ENCODE data around the gene SPINT3. TPM values are rescaled to one million over a fixed set of nuclear protein-coding genes. Genes with fewer than 3 reads are reported as not detected.

The SPINT3 gene
- total RNA-seq, 1 donor from 2014 or later = not detected

DNA sequence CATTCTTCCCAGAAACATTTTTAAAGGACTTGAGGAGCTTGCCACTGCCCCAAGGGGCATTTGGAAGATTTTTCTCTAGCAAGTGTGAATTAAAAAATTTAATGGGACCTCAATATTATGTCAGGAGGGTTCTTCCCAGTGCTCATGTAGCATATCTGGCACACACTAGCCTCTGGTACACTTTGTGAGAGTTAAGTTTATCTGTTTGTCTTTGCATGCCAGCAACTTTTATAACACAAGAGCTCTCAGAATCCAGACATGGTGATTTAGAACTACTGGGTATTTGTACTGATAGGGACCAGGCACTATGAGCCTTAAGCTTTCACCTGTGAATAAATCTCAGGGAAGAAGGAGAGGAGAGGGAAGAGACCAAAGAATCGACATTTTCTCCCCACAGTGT is 12.9 kb downstream of the SPINT3 start:
- no peaks in the 10 kb centered on the region for H3K9me3 ChIP-seq
- H3K4me1 ChIP-seq = no peaks in the 10 kb centered on the region
- DNase-seq (no peak), ATAC-seq (no peak)
- H3K27ac ChIP-seq = no peak overlapping the region
- no peaks in the 10 kb centered on the region for H3K36me3 ChIP-seq
- H3K4me3 ChIP-seq = no peak overlapping the region
- TF ChIP-seq, protein P1, sequence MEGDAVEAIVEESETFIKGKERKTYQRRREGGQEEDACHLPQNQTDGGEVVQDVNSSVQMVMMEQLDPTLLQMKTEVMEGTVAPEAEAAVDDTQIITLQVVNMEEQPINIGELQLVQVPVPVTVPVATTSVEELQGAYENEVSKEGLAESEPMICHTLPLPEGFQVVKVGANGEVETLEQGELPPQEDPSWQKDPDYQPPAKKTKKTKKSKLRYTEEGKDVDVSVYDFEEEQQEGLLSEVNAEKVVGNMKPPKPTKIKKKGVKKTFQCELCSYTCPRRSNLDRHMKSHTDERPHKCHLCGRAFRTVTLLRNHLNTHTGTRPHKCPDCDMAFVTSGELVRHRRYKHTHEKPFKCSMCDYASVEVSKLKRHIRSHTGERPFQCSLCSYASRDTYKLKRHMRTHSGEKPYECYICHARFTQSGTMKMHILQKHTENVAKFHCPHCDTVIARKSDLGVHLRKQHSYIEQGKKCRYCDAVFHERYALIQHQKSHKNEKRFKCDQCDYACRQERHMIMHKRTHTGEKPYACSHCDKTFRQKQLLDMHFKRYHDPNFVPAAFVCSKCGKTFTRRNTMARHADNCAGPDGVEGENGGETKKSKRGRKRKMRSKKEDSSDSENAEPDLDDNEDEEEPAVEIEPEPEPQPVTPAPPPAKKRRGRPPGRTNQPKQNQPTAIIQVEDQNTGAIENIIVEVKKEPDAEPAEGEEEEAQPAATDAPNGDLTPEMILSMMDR (IDR thresholded peaks at IDR 0.05) = no peak
- no peaks in the 10 kb centered on the region for H3K27me3 ChIP-seq
- intact Hi-C loops (cut with DNase I) = no loop called here

DNA sequence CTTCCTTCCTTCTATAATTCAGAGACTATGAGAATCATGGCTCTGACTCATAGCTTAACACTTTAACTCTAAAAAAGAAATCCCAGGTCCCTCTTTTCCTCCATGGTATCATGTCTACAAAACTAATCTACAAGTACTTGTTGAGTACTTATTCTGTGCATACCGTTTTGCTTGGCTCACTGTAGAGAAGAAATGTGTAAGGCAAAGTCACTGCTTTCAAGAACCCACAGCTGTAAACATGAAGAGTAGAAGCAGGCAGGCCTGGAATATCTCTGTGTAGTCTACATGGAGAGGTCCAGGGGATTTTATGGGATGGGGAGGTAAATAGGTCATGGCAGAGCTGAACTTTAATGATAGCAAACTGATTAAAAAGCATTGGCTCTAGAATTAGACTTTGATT is 13.8 kb downstream of the SPINT3 start:
- Histone ChIP-seq H3K4me3 (no peak overlapping the region), H3K36me3 (no peaks in the 10 kb centered on the region), H3K9me3 (no peaks in the 10 kb centered on the region), H3K27ac (no peak overlapping the region), H3K4me1 (no peaks in the 10 kb centered on the region), H3K27me3 (no peaks in the 10 kb centered on the region)
- no peak for DNase-seq
- intact Hi-C loops (cut with DNase I) = no loop called here
- TF ChIP-seq, protein P1 (IDR thresholded peaks at IDR 0.05) = no peak
- peak; percentile 80 for ATAC-seq

DNA sequence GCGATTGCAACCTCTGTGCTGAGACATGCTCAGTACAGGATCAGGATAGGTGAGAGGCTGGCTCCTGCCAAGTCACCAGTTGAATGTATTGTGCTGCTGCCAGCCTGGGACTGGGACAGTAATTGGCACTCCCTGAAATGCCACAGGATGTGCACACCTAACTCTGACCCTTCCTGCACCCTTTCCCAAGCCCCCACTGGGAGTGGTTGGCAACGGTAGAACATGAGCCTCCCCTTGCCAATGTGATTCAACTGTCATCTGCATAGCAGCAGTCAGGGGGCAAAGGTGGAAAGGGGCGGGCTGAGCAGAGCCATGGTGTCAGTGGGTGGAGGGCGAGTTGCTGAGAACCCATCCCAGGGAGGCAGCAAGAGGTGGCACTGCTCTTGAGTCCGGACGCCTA is 15.4 kb downstream of the SPINT3 start:
- Histone ChIP-seq H3K27me3 (no peaks in the 10 kb centered on the region), H3K4me3 (no peak overlapping the region), H3K9me3 (no peaks in the 10 kb centered on the region), H3K36me3 (no peaks in the 10 kb centered on the region), H3K4me1 (no peaks in the 10 kb centered on the region), H3K27ac (no peak overlapping the region)
- DNase-seq (peak; percentile 40), ATAC-seq (peak; percentile 21)
- intact Hi-C loops (cut with DNase I) = no loop called here
- TF ChIP-seq, protein P1 (IDR thresholded peaks at IDR 0.05) = no peak

DNA sequence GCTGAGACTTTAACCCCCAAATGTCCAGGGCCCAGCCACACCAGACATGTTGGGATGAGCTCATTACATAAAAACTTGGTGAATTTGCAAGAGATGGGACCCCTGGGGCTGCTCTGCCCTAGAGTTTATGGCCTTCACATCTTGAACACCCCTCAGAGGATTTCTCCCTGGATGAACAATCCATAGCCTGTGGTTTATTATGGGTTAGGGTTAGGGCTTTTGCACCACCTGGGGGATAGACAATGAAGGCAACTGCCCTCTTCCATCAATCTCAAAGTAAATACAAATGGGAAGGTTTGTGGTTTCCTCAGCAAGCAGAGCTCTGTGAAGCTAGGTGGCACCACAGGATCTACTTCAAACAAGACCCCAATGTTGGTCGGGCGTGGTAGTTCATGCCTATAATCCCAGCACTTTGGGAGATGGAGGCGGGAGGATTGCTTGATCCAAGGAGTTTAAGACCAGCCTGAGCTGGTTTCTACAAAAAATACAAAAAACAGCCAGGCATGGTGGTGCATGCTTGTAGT is 17.4 kb downstream of the SPINT3 start:
- H3K9me3 ChIP-seq = no peaks in the 10 kb centered on the region
- intact Hi-C loops (cut with DNase I) = no loop called here
- ATAC-seq (no peak), DNase-seq (no peak)
- no peak overlapping the region for H3K27ac ChIP-seq
- H3K4me1 ChIP-seq = no peaks in the 10 kb centered on the region
- TF ChIP-seq, protein P1 (IDR thresholded peaks at IDR 0.05) = no peak
- H3K4me3 ChIP-seq = no peak overlapping the region
- no peaks in the 10 kb centered on the region for H3K36me3 ChIP-seq
- H3K27me3 ChIP-seq = no peaks in the 10 kb centered on the region

DNA sequence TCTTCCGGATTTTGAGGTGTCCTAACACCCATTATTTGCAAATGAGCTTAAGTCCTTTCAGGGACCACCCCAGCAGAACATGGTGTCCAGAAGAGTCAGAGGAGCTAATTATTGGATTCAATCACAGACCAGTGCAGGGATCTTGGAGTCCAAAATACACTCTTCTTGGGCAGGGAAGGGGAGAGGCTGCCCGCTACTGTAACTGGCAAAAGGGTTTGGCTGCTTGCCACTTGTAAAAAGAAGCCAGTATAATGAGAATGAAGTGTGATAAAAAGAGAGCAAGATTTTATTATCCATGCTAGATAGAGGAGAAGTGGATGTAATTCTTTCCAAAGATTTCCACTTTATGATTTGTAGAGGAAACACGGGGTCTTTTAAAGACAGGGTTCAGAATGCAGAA is 19.3 kb downstream of the SPINT3 start:
- Histone ChIP-seq H3K4me1 (no peaks in the 10 kb centered on the region), H3K27ac (no peak overlapping the region), H3K4me3 (no peak overlapping the region), H3K36me3 (no peaks in the 10 kb centered on the region), H3K9me3 (no peaks in the 10 kb centered on the region), H3K27me3 (no peaks in the 10 kb centered on the region)
- DNase-seq (no peak), ATAC-seq (no peak)
- intact Hi-C loops (cut with DNase I) = no loop called here
- TF ChIP-seq, protein P1 (IDR thresholded peaks at IDR 0.05) = no peak

DNA sequence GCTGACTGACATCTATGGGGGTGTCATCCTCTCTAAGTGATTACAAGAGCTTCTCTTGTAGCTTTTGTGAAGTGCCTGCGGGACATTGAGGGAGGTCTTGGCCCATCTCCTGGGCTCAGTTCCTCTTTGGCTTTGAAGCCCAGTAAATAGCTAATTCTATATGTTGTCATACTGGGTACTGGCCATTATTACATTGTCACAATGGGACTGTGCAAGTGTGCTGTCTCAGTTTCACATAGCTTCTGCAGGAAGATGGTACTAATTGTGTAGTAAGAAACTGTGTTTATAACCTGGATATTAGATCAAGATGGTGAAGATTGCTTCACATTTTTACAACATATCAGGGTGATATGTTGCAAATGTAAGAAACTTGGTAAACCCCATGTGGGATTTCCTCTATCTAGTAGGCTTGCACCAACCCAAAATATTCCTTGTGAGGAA is 19.9 kb downstream of the SPINT3 start:
- Histone ChIP-seq H3K27me3 (no peaks in the 10 kb centered on the region), H3K4me3 (no peak overlapping the region), H3K4me1 (no peaks in the 10 kb centered on the region), H3K36me3 (no peaks in the 10 kb centered on the region), H3K27ac (no peak overlapping the region), H3K9me3 (no peaks in the 10 kb centered on the region)
- intact Hi-C loops (cut with DNase I) = no loop called here
- TF ChIP-seq, protein P1 (IDR thresholded peaks at IDR 0.05) = no peak
- ATAC-seq (peak; percentile 76), DNase-seq (no peak)
